Peyer's patch (tissue), 4 donors: Measurements from ENCODE around the gene TSPYL1. TPM values are rescaled to one million over a fixed set of nuclear protein-coding genes. Genes with fewer than 3 reads are reported as not detected.

Experiments
- DNase-seq, 3 donors: peaks; one replicate each; pipeline ENCODE4 v3.0.0-alpha.2; 2017 to 2019
- H3K27ac ChIP-seq, 4 donors: fragments of 200-600 bp; sonication (generic); one replicate each; pipeline ENCODE4 v1.5.1; 2016 to 2019
- H3K27me3 ChIP-seq, 2 donors: fragments of 200-600 bp; sonication (generic); one replicate each; pipeline ENCODE4 v1.5.1; 2019
- H3K36me3 ChIP-seq, 3 donors: fragments of 200-600 bp; sonication (generic); one replicate each; pipeline ENCODE4 v1.5.1; 2016 to 2019
- H3K4me1 ChIP-seq, 4 donors: fragments of 200-600 bp; sonication (generic); one replicate each; pipeline ENCODE4 v1.5.1; 2016 to 2019
- H3K4me3 ChIP-seq, 4 donors: fragments of 200-600 bp; sonication (generic); 1 replicate in 3 of 4; 2 replicates in 1 of 4; pipeline ENCODE4 v1.5.1; 2016 to 2019; ENCODE audit warnings: mild to moderate bottlenecking in 1 of 4
- H3K9me3 ChIP-seq, 4 donors: fragments of 200-600 bp; sonication (generic); one replicate each; pipeline ENCODE4 v1.5.1; 2016 to 2019; ENCODE audit warnings: mild to moderate bottlenecking in 1 of 4
- POLR2A ChIP-seq, 2 donors: fragments of 450-650 bp; IDR thresholded peaks; one replicate each; pipeline ENCODE4 v1.5.1; 2017; ENCODE audit warnings: antibody characterized with exemption in 2 of 2, mild to moderate bottlenecking in 2 of 2, moderate library complexity in 2 of 2
- total RNA-seq, 4 donors: library from RNA; depleted of rRNA; stranded (reverse); fragments of >200 nt; gene quantifications; one replicate each; pipeline ENCODE4 v1.1.0, GENCODE V29; 2016
- TF ChIP-seq, protein P1 (sequence below), 6 experiments: fragments of 450-650 bp in 4 of 6; fragments of 200-600 bp in 2 of 6; sonication (generic) in 1 of 6; IDR thresholded peaks; one replicate each; pipeline ENCODE4 v1.5.1; 2017 to 2019; ENCODE audit warnings: antibody characterized with exemption in 6 of 6, mild to moderate bottlenecking in 3 of 6, moderate library complexity in 1 of 6

TSPYL1 gene
- total RNA-seq, 4 donors from 2014 or later, result 33.0 to 49.6 (median 42.3) TPM

- H3K9me3 ChIP-seq, result no peaks in the 10 kb centered on the region
- peaks cover 0 to 32% (median 7%) of the 10 kb centered on the region in 4 donors for H3K4me1 ChIP-seq
- no peak for TF ChIP-seq POLR2A (IDR thresholded peaks at IDR 0.05)
- TF ChIP-seq, protein P1, sequence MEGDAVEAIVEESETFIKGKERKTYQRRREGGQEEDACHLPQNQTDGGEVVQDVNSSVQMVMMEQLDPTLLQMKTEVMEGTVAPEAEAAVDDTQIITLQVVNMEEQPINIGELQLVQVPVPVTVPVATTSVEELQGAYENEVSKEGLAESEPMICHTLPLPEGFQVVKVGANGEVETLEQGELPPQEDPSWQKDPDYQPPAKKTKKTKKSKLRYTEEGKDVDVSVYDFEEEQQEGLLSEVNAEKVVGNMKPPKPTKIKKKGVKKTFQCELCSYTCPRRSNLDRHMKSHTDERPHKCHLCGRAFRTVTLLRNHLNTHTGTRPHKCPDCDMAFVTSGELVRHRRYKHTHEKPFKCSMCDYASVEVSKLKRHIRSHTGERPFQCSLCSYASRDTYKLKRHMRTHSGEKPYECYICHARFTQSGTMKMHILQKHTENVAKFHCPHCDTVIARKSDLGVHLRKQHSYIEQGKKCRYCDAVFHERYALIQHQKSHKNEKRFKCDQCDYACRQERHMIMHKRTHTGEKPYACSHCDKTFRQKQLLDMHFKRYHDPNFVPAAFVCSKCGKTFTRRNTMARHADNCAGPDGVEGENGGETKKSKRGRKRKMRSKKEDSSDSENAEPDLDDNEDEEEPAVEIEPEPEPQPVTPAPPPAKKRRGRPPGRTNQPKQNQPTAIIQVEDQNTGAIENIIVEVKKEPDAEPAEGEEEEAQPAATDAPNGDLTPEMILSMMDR (IDR thresholded peaks at IDR 0.05), result no peak
- H3K4me3 ChIP-seq, result no peak overlapping the region
- no peak for DNase-seq
- H3K36me3 ChIP-seq, result no peaks in the 10 kb centered on the region
- no peaks in the 10 kb centered on the region for H3K27me3 ChIP-seq
- no peak overlapping the region for H3K27ac ChIP-seq
These were observed 31.2 kb downstream of the TSPYL1 start for GRCh38 chr6:116248577-116248976.

GRCh38 chr6:116247285-116247684, 32.4 kb downstream of the TSPYL1 start:
- TF ChIP-seq, protein P1 (IDR thresholded peaks at IDR 0.05), result no peak
- no peak for TF ChIP-seq POLR2A (IDR thresholded peaks at IDR 0.05)
- Histone ChIP-seq H3K36me3 (no peaks in the 10 kb centered on the region), H3K27me3 (no peaks in the 10 kb centered on the region), H3K27ac (no peak overlapping the region), H3K4me1 (peaks cover 0 to 21% (median 3%) of the 10 kb centered on the region in 4 donors), H3K9me3 (no peaks in the 10 kb centered on the region), H3K4me3 (no peak overlapping the region)
- no peak for DNase-seq

DNA sequence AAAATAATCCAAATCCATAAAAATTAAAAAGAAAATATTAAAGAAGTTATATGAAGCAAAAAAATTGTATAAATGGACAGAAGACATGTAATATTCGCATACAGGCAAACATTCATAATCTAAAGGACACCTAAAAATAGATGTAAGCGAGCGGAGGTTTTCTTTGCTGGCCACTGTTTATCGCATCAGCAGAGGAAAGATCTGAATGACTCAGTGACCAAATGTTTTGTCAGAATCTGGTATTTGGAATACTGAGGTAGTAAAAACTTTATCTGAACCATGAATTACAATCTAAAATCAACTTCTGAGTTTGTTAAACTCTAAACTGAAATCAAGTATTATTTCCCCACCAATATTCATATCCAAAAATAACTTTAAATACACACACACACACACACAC, 33.6 kb downstream of the TSPYL1 start:
- no peaks in the 10 kb centered on the region for H3K36me3 ChIP-seq
- no peak overlapping the region for H3K4me3 ChIP-seq
- no peaks in the 10 kb centered on the region for H3K27me3 ChIP-seq
- no peak for DNase-seq
- H3K27ac ChIP-seq, result no peak overlapping the region
- H3K4me1 ChIP-seq, result peaks cover 0 to 9% (median 0%) of the 10 kb centered on the region in 4 donors
- H3K9me3 ChIP-seq, result no peaks in the 10 kb centered on the region
- TF ChIP-seq, protein P1 (IDR thresholded peaks at IDR 0.05), result no peak

- Histone ChIP-seq H3K4me3 (no peak overlapping the region), H3K36me3 (peaks cover 0 to 8% (median 0%) of the 10 kb centered on the region in 3 donors), H3K27ac (no peak overlapping the region), H3K4me1 (no peaks in the 10 kb centered on the region), H3K27me3 (no peaks in the 10 kb centered on the region), H3K9me3 (no peaks in the 10 kb centered on the region)
- TF ChIP-seq, protein P1 (IDR thresholded peaks at IDR 0.05), result no peak
- TF ChIP-seq POLR2A (IDR thresholded peaks at IDR 0.05), result no peak
- no peak for DNase-seq
These were observed 35.4 kb downstream of the TSPYL1 start for GRCh38 chr6:116244284-116244683.

DNA sequence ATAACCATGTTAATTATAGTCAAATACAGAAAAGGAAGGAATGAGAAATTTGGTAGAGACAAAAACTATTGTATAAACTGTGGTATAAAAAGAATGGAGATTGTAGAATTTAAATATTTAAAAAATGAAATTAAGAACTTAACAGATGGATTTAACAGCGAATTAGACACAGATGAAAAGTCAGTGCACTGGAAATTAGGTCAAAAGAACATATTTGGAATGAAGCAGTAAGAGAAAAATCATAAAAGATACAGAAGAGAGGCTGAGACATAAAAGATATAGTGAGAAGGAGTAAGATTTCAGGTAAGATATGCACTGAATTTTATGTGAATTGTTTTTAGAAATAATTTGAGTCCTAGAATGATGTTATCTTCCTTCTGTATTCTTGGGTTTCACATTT, 39.9 kb downstream of the TSPYL1 start:
- H3K4me1 ChIP-seq, result no peaks in the 10 kb centered on the region
- no peak overlapping the region for H3K4me3 ChIP-seq
- no peak overlapping the region for H3K27ac ChIP-seq
- no peak for TF ChIP-seq POLR2A (IDR thresholded peaks at IDR 0.05)
- TF ChIP-seq, protein P1 (IDR thresholded peaks at IDR 0.05), result no peak
- no peaks in the 10 kb centered on the region for H3K27me3 ChIP-seq
- H3K36me3 ChIP-seq, result peaks cover 0 to 36% (median 0%) of the 10 kb centered on the region in 3 donors
- DNase-seq, result no peak
- H3K9me3 ChIP-seq, result no peaks in the 10 kb centered on the region

DNA sequence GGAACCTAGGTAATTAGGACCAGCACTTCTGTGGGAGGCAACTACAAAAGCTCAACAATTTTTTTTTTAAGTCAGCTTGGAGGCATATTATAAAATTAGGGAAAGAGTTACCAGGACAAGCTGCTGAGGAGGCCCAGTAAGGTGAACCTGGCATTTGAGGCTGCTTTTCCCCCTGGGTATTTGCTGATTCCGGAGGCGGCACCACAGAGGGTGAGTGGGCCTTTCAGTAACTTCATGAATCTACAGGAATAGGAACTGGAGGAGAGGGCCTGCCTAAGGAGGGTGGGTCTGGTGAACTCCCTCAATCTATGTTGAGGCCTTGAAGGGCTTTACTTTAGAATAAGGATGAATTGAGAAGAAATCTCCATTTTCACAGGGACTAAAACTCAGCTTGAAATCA, 40.5 kb downstream of the TSPYL1 start:
- TF ChIP-seq POLR2A (IDR thresholded peaks at IDR 0.05), result no peak
- TF ChIP-seq, protein P1 (IDR thresholded peaks at IDR 0.05), result no peak
- H3K27me3 ChIP-seq, result no peaks in the 10 kb centered on the region
- peaks cover 0 to 38% (median 0%) of the 10 kb centered on the region in 3 donors for H3K36me3 ChIP-seq
- no peak for DNase-seq
- no peak overlapping the region for H3K27ac ChIP-seq
- no peaks in the 10 kb centered on the region for H3K4me1 ChIP-seq
- no peaks in the 10 kb centered on the region for H3K9me3 ChIP-seq
- no peak overlapping the region for H3K4me3 ChIP-seq
